GM21381 (cell line): ENCODE measurements around the gene VBP1.
"Not testable (repeated sequence)": the region's sequence is repeated elsewhere in the genome, so short reads cannot be mapped to it uniquely, and the experiment has no call there.

Experiments used
- ATAC-seq: cut with Tn5 transposase; IDR thresholded peaks from one replicate; pipeline ENCODE4 v1.9.1; 2021; ENCODE audit warnings: mild to moderate bottlenecking, moderate library complexity; ENCODE audit not compliant: unreplicated experiment

VBP1 gene

GRCh38 chrX:155216179-155216939, at the start of gene VBP1:
VBP1 (plus strand) TSS chrX:155216460; CDS start chrX:155216483, 23 bp downstream.
- ATAC-seq = peak; percentile 97

GRCh38 chrX:155169881-155170280, 46.4 kb upstream of the VBP1 start:
- ATAC-seq = no peak

GRCh38 chrX:155179346-155179997, 36.8 kb upstream of the VBP1 start:
- ATAC-seq = no peak

GRCh38 chrX:155188786-155189185, 27.5 kb upstream of the VBP1 start:
- ATAC-seq = no peak

GRCh38 chrX:155211208-155211607, 5.1 kb upstream of the VBP1 start:
- ATAC-seq = no peak

GRCh38 chrX:155213731-155214130, 2.5 kb upstream of the VBP1 start:
- ATAC-seq = no peak

- peak; percentile 31 for ATAC-seq
These were observed 649 bp upstream of the VBP1 start for GRCh38 chrX:155215443-155216178.

- no peak for ATAC-seq
These were observed 730 bp downstream of the VBP1 start for GRCh38 chrX:155216940-155217440.

- no peak for ATAC-seq
These were observed 2.5 kb downstream of the VBP1 start for GRCh38 chrX:155218777-155219176.

- no peak for ATAC-seq
These were observed 5.1 kb downstream of the VBP1 start for GRCh38 chrX:155221351-155221750.

GRCh38 chrX:155223746-155224145, 7.5 kb downstream of the VBP1 start:
- not testable (repeated sequence) for ATAC-seq

GRCh38 chrX:155225774-155226173, 9.5 kb downstream of the VBP1 start:
- no peak for ATAC-seq

GRCh38 chrX:155231163-155231562, 14.9 kb downstream of the VBP1 start:
- peak; percentile 77 for ATAC-seq

GRCh38 chrX:155235891-155236290, 19.6 kb downstream of the VBP1 start:
- ATAC-seq = no peak

GRCh38 chrX:155237719-155238118, 21.5 kb downstream of the VBP1 start:
- ATAC-seq = no peak

GRCh38 chrX:155242300-155242699, 26.0 kb downstream of the VBP1 start:
- no peak for ATAC-seq

GRCh38 chrX:155246748-155247147, 30.5 kb downstream of the VBP1 start:
- ATAC-seq = no peak

- no peak for ATAC-seq
These were observed 31.2 kb downstream of the VBP1 start for GRCh38 chrX:155247497-155247896.

GRCh38 chrX:155251391-155251790, 35.1 kb downstream of the VBP1 start:
- no peak for ATAC-seq

- ATAC-seq = no peak
These were observed 43.5 kb downstream of the VBP1 start for GRCh38 chrX:155259752-155260151.

- no peak for ATAC-seq
These were observed 46.9 kb downstream of the VBP1 start for GRCh38 chrX:155262970-155263754.
